HL-60 (cell line): ENCODE measurements around the gene PCNP.

Experiments
- CTCF ChIP-seq: IDR thresholded peaks from one replicate; pipeline ENCODE4 v1.5.1; 2011; ENCODE audit warnings: low read length, control low read depth, inconsistent platforms; ENCODE audit not compliant: insufficient read depth
- POLR2AphosphoS5 ChIP-seq: IDR thresholded peaks from 2 replicates; pipeline ENCODE4 v1.6.1; 2012; ENCODE audit warnings: low read depth

- TF ChIP-seq CTCF = no peak
- TF ChIP-seq POLR2AphosphoS5 = no peak
Observed at GRCh38 chr3:101542957-101543356, 31.0 kb upstream of the PCNP start.
